GM12864 (cell line): ENCODE measurements around the gene SAMD11.
A peak's percentile ranks its signal among the peaks of the same experiment; 100 is the strongest.

ENCODE experiments used
- DNase-seq: peaks from one replicate; pipeline ENCODE4 v3.0.0-alpha.2; 2011; ENCODE audit warnings: low read depth
- H3K4me3 ChIP-seq: 2 replicates; pipeline ENCODE4 v1.5.1; 2011; ENCODE audit warnings: mild to moderate bottlenecking, low read depth, low read length, control low read depth
- CTCF ChIP-seq: IDR thresholded peaks from 2 replicates; pipeline ENCODE4 v1.5.1; 2011; ENCODE audit warnings: low read depth, mild to moderate bottlenecking, moderate library complexity, low read length, control low read depth, inconsistent platforms; ENCODE audit errors: missing control alignments

The SAMD11 gene

GRCh38 chr1:966704-967300 lies 43.1 kb downstream of the SAMD11 start:
- no peak for TF ChIP-seq CTCF
- no peak for DNase-seq
- peak overlapping the region; percentile 61 for H3K4me3 ChIP-seq

GRCh38 chr1:967466-968343 lies 44.0 kb downstream of the SAMD11 start:
- no peak for TF ChIP-seq CTCF
- no peak for DNase-seq
- H3K4me3 ChIP-seq: no peak overlapping the region

GRCh38 chr1:969260-969855 lies 45.6 kb downstream of the SAMD11 start:
- no peak overlapping the region for H3K4me3 ChIP-seq
- no peak for DNase-seq
- no peak for TF ChIP-seq CTCF

- DNase-seq: no peak
- no peak for TF ChIP-seq CTCF
- no peak overlapping the region for H3K4me3 ChIP-seq
Observed at GRCh38 chr1:970242-970972, 46.7 kb downstream of the SAMD11 start.

- no peak for DNase-seq
- no peak overlapping the region for H3K4me3 ChIP-seq
- TF ChIP-seq CTCF: no peak
Observed at GRCh38 chr1:970973-971730, 47.4 kb downstream of the SAMD11 start.

GRCh38 chr1:971751-972506 lies 48.2 kb downstream of the SAMD11 start:
- DNase-seq: no peak
- TF ChIP-seq CTCF: no peak
- no peak overlapping the region for H3K4me3 ChIP-seq
